GM19438 (cell line): Measurements from ENCODE around the gene HNRNPM.

ENCODE experiments used
- ATAC-seq: cut with Tn5 transposase; IDR thresholded peaks from one replicate; pipeline ENCODE4 v1.9.1; 2021; ENCODE audit warnings: low read depth; ENCODE audit not compliant: unreplicated experiment

Gene HNRNPM

GRCh38 chr19:8536282-8536681, 91.5 kb downstream of the HNRNPM start:
- ATAC-seq, result no peak

- ATAC-seq, result no peak
Measured at GRCh38 chr19:8537099-8537498, 92.3 kb downstream of the HNRNPM start.
